Astrocyte of the cerebellum (primary cell): Measurements from ENCODE around the gene TATDN3.
"Not testable (repeated sequence)": the region's sequence is repeated elsewhere in the genome, so short reads cannot be mapped to it uniquely, and the experiment has no call there.

ENCODE experiments used
- DNase-seq: peaks from one replicate; pipeline ENCODE4 v3.0.0-alpha.2; 2011; ENCODE audit warnings: low read depth
- H3K4me3 ChIP-seq: 2 replicates; pipeline ENCODE4 v1.5.1; 2011; ENCODE audit warnings: mild to moderate bottlenecking, low read depth, low read length, moderate library complexity
- CTCF ChIP-seq: IDR thresholded peaks from 2 replicates; pipeline ENCODE4 v1.5.1; 2012; ENCODE audit warnings: low read length, low read depth, moderate library complexity, mild to moderate bottlenecking; ENCODE audit errors: missing control alignments
- in situ Hi-C: cut with HindIII; loops from 2 replicates; pipeline ENCODE4 v1.10.0; 2017; ENCODE audit warnings: low sequenced_read_pairs

The TATDN3 gene

GRCh38 chr1:212773011-212773410 lies 18.7 kb upstream of the TATDN3 start:
- H3K4me3 ChIP-seq: no peak overlapping the region
- TF ChIP-seq CTCF: no peak
- in situ Hi-C loops: no loop called here
- DNase-seq: no peak

GRCh38 chr1:212774584-212774983 lies 17.1 kb upstream of the TATDN3 start:
- H3K4me3 ChIP-seq: no peak overlapping the region
- in situ Hi-C loops: no loop called here
- TF ChIP-seq CTCF: no peak
- DNase-seq: no peak

GRCh38 chr1:212775241-212775640 lies 16.5 kb upstream of the TATDN3 start:
- no peak for DNase-seq
- H3K4me3 ChIP-seq: no peak overlapping the region
- in situ Hi-C loops: no loop called here
- TF ChIP-seq CTCF: no peak

GRCh38 chr1:212777151-212777550 lies 14.5 kb upstream of the TATDN3 start:
- H3K4me3 ChIP-seq: no peak overlapping the region
- DNase-seq: no peak
- in situ Hi-C loops: no loop called here
- no peak for TF ChIP-seq CTCF

GRCh38 chr1:212779086-212779485 lies 12.6 kb upstream of the TATDN3 start:
- DNase-seq, H3K4me3 ChIP-seq, in situ Hi-C loops: not testable (repeated sequence)

GRCh38 chr1:212780759-212781158 lies 10.9 kb upstream of the TATDN3 start:
- DNase-seq: no peak
- no peak for TF ChIP-seq CTCF
- H3K4me3 ChIP-seq: no peak overlapping the region
- in situ Hi-C loops: loop anchor here (10.0 kb wide), 1 partner anchor 166 kb away; no protein-coding TSS in a partner anchor

GRCh38 chr1:212781225-212781624 lies 10.5 kb upstream of the TATDN3 start:
- in situ Hi-C loops: loop anchor here (10.0 kb wide), 1 partner anchor 166 kb away; no protein-coding TSS in a partner anchor

More at GRCh38 chr1:212781225-212781624, 10.5 kb upstream of the TATDN3 start:
- DNase-seq: no peak
- no peak for TF ChIP-seq CTCF
- no peak overlapping the region for H3K4me3 ChIP-seq
